HT1080 (cell line): ENCODE data around the gene ZNF492. TPM values are rescaled to one million over a fixed set of nuclear protein-coding genes. Genes with fewer than 3 reads are reported as not detected.
"Not testable (repeated sequence)": the region's sequence is repeated elsewhere in the genome, so short reads cannot be mapped to it uniquely, and the experiment has no call there.

Experiments used
- DNase-seq: peaks from one replicate; pipeline ENCODE4 v3.0.0-alpha.2; 2015; ENCODE audit warnings: low read depth
- small RNA-seq: library from RNA; depleted of rRNA; stranded (forward); fragments of <200 nt; gene quantifications from one replicate; pipeline ENCODE3, GENCODE V24; 2014
- total RNA-seq: library from RNA; depleted of rRNA; stranded (reverse); fragments of >200 nt; shearing (Covaris generic); gene quantifications from 2 replicates; pipeline ENCODE4 v1.2.3, GENCODE V29; 2014; rRNA removed

The ZNF492 gene
- total RNA-seq, 1 experiment from 2014 or later: not detected

DNA sequence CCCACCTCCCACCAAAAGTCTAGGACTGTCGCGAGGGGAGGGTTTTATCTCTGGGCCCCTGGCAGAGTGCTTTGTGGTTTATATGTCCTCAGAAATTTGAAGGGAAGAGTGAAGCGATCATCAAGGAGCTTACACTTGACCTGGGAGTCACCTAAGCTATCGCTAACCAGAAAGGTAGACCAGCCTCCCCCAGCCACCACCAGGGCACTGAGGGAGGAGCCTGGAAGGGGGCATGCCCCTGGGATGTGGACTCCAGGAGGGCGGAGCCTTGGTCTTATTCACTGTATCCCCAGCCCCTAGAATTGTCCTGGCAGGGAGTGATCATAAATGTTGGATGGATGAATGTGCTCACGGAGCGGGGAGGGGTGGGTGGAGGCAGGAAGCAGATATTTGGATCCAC is 16.9 kb upstream of the ZNF492 start:
- DNase-seq: not testable (repeated sequence)

DNA sequence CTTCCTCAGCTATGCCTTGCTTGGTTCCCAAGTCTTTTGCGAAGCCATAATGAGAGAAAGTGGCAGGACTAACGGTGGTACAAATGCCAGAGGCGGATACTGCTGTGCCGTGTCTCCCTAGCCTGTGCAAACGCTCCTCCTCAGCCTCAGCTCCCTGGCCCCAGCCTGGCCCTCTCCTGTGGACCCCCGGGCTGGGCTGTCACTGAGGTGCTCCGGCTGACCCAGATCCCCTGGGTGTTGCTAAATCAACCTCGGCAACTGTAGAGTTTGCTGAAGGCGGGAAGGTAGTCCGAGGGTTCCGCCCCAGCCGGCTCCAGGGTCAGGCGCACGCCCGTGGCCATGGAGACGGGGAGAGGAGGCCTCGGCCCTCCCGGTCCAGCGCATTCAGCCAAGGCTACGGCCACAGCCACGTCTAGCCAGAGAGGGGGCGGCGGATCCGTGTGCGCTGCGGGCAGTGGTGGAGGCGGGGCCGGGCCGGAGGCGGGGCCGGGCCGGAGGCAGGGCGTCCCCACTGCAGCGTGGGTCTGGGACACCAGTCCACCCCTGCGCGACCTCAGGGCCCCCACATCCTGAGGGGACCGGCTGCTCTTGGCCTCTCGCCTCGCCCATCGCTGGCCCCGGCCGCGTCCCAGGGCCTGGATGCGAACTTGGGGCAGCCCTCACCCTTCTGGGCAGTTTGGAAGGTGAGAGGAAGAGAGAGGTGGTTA is 16.4 kb upstream of the ZNF492 start:
- DNase-seq: no peak

DNA sequence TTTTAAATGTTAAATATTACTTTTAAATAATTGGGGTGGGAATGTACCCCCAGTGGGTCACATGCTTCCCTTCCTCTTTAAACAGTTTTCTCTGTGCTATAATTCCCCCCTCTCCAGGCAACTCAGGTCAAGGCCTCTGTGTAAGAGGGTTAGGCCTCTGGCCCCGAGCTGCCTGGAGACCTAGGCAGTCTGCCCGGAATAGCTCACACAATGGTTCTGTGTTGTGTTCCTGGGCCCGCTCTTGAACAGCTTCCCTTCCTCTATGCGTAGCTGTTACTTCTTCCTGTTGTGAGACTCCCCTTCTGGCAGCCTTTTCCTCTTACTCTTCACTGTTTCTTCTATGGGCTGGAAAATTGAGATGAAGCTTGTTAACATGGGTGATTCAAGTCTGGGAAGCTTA is 14.8 kb upstream of the ZNF492 start:
- no peak for DNase-seq

DNA sequence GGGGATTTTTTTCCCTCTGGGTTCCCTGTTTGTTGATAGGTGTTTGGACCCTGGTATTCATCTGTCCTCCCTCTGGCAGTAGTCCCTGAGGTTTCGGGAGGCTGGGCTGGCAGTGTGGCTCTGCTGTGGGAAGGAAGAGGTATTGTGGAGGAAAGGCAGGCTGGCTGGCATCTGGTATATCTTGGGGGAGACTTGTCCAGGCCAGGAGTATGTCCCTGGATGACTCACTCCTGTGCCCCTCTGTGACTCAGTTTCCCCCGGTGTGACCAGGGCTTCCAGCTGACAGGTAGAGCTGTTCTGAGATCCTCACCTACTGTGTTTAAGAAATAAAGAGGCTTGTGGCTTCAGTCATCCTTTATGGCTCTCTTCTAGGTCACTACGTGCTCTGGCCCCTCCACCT is 14.2 kb upstream of the ZNF492 start:
- no peak for DNase-seq

DNA sequence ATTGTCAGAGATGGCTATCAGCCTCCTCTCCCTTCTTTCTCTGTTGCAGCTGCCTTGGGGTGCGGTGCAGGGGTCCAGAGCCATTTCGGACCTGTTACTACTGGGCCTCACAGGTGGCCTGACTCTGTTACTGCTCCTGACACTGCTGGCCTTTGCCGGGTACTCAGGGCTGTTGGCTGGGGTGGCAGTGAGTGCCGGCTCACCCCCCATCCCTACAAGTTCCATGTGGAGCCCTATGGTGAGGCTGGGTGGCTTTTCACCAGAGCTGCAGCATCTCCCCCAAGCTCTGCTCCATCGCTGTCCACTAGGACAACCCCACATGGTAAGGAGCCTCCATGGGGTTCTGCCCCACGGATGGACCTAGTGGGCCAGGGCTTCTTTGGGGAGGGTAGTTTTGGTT is 13.7 kb upstream of the ZNF492 start:
- DNase-seq: no peak

DNA sequence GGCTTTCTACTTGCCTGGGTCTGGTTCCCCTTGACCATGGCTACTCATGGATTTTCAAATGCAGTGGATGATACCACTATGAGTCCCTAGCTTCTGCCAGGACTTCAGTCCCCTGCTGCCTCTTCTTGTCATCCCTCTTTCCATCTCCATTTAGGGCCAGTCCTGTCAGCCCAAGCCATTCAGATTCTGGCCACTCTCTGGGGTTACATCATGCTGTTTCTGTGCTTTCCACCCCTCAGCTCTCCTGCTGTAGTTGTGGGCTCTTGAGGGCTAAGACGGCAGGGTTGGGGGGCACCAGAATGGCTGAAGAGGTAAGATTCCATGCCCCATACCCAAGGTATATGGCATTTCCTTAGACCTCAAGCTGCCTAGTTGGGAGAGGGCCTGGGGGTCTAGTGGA is 13.2 kb upstream of the ZNF492 start:
- DNase-seq: no peak

DNA sequence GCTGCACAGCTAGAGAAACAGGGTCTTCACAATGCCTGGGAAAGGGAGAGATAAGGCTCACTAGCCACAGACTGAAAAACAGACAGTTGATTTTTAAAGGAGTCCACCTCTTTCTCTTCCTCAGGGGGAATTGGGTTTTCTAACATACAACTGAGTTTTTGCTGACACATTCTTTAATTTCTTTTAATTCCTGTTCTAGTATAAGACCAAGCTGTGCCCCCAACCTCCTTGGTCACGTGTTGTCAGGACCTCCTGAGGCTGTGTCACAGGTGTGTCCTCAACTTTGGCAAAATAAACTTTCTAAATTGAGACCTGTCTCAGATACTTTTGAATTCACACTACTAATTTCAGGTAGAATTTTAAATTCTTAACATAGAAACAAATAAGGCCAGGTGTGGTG is 12.1 kb upstream of the ZNF492 start:
- DNase-seq: no peak

DNA sequence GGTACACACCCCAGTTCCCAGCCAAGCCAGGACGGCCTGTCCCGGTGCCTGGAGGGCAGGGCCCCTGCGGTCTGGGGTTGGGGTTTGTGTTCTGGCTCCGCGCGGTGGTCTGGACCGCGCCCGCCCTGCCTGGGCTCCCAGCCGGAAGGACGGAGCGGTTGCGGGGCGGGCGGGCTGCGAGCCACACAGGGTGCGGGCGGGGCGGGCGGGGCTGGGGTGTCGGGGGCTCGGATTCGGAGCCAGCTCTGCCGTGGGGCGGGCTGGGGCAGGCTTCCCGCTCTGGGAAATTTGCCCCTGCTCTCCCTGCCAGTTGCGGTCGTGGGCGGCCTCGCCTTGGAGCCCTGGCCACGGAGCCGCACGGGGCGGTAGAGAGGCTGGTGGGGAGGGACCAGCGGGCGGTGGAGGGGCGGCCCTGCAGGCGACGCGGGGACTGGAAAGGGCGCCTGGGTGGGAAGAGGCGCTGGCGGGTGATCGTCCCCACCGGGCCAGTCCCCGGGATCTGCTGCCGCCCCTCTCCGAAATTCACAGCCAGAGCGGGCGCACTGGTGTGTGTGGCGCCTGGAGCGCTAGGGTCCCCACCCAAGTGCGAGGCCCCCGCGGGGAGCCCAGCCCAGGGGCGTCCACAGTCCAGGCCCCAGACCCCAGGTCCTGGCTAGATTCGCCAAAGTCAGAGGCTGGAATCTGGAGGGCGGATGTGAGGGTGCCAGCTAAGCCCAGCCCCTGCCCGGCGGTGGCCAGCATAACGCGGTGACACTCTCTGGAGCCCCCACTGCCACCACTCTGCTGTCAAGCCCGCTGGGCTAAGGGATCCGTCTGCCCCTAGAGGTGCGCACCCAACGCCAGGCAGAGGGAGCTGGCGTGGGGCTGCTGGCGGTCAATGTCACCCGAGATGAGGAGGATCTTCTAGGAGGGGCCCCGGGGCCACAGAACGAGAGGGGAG is 11.0 kb upstream of the ZNF492 start:
- DNase-seq: no peak

DNA sequence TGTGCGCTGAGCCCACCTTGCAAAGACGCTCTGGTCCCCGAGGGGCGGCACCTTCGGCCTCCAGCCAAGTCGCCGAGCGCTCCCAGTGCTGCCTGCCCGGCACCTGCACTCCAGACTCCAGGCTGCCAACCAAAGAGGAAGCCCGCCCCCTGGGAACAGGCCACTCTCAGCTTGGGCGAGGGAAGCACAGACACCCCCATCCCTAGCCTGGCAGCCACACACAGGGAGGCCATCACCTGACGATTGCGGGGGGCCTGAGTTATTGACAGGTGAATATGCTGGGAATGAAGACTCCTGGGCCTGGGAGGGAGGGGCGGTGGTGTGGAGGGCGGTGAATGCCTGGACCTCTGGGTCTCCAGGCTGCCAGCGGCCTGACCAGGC is 10.3 kb upstream of the ZNF492 start:
- DNase-seq: no peak

DNA sequence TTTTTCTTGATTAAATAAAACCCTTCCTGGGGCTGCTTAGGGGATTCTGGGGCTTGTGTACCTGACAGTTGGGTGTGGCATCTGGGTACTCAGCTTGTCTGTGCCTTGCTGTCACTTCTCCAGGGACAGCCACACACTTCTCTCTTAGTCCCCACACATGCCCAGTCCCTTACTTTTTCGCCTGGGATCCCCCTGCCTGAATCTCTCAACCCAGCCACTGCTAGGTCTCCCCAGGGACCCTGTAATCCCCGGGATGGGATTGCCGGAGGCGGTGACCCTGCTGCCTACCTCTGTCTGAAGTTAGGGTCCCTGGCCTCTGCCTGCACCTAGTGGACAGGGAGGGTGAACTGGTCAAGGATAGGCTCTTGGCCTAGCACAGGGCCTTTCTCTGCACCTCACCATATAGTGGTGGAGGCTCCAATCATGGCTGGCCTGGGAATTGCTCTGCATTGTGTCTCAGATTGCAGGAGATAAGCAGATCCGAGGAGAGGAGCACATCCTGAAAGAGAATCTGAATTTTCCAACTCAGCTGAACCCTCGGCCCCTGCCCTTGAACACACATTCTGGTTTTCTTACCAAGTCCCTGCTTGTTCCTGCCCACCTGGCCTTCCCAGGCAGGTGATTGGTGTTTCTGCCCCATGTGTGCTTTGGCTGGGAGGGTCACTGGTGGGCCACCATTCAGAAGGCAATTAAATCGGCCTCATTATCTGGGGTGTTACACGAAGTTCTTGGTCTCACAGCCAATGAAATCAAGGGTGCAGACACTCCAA is 8.7 kb upstream of the ZNF492 start:
- DNase-seq: no peak

DNA sequence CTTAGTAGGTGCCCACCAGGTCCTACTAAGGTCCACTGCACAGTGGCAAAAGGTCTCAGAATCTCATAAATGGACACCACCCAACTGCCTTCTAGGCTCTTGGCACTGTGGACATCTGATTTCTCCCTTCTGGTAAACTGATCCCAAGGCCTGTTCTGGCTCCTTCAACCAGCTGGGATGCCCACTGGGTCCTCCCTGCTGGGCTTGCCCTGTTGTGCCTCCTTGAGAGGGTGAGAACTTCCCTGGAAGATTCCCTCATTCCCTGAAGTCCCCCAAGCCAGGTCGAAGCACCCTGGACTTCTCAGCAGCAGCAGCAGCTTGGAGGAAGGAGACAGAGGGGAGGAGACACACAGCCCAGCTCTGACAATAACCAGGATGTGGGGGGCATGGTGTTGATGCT is 6.6 kb upstream of the ZNF492 start:
- DNase-seq: no peak

DNA sequence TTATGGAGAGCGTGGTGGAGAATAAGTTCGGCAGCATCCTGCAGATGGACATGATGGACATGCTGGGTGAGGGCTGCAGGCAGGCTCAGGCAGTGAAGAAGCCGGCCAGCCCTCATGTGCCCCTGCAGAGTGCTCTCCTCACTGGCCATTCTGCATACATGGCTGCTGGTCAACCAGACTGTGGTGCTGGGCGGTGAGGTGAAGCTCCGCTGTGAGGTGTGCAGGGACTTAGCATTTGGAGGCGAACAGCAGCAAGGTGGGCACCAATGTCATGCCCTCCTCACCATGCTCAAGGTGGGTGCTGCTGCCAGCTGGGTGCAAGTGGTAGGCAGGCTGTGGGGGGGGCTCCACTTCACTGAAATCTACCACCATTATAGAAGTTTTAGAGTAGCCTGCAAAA is 5.7 kb upstream of the ZNF492 start:
- no peak for DNase-seq

DNA sequence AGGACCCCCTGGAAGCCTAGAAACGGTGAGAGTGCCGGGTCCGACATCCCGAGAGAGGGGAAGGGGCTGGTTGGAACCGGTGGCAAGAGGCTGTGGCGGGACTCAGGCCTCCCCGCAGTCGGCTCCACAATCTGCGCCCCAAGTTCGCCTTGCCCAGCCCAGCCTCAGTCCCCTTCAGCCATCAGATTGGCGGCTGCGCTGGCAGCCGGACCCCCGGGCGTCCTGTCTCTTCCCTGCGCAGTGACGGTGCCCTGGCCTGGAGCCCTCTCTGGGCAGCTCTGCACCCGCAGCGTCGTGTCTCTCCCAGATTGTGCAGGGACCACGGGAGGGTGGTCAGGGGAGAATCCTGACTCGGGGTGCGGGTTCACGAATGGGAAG is 315 bp downstream of the ZNF492 start:
- DNase-seq: no peak

DNA sequence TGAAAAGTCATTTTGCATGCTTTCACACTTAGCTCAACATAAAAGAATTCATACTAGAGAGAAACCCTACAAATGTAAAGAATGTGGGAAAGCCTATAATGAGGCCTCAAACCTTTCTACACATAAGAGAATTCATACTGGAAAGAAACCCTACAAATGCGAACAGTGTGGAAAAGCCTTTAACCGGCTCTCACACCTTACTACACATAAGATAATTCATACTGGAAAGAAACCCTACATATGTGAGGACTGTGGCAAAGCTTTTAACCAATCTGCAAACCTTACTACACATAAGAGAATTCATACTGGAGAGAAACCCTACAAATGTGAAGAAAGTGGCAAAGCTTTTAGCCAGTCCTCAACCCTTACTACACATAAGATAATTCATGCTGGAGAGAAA is 51.4 kb downstream of the ZNF492 start:
- not testable (repeated sequence) for DNase-seq

DNA sequence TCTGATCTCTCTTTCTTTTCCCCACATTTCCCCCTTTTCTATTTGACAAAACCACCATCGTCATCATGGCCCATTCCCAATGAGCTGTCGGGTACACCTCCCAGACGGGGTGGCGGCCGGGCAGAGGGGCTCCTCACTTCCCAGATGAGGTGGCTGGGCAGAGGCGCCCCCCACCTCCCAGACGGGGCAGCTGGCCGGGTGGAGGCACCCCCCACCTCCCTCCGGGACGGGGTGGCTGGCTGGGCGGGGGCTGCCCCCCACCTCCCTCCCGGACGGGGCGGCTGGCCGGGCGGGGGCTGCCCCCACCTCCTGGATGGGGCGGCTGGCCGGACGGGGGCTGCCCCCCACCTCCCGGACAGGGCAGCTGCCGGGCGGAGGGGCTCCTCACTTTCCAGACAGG is 68.5 kb downstream of the ZNF492 start:
- DNase-seq: not testable (repeated sequence)

DNA sequence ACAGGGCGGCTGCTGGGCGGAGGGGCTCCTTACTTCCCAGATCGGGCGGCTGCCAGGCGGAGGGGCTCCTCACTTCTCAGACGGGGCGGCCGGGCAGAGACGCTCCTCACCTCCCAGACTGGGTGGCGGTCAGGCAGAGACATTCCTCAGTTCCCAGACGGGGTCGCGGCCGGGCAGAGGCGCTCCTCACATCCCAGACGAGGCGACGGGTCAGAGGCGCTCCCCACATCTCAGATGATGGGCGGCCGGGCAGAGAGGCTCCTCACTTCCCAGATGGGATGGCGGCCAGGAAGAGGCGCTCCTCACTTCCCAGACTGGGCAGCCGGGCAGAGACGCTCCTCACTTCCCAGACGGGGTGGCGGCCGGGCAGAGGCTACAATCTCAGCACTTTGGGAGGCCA is 69.0 kb downstream of the ZNF492 start:
- not testable (repeated sequence) for DNase-seq

DNA sequence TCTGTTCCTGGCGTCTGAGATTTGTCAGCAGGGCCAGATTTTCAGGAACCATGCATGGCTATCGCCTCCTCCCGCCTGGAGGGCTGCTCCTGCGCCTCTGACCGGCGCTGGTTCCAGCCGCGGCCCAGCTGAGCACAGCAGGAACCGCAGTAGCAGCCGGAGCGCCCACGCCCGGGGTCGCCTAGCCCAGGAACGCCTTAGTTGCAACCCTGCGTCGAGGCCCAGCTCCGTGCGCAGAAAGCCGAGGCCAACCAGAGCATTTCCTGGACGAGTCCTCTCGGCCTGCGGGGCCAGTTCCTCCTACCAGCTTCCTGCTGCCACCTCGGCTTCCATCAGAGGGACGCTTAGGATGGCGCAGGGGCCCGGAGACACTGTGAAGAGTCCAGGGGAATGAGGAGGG is 74.9 kb downstream of the ZNF492 start:
- no peak for DNase-seq

Small RNA genes within 50 kb of the gene (small RNA-seq; reads per million reads assigned to genes)
- gene AC011467.2: not detected

Other genes with a start within 250 kb of the ZNF492 start
- gene ZNF98, start 212.0 kb upstream of the ZNF492 start, total RNA-seq: not detected in 2 replicates
- not detected in 2 replicates for gene ZNF99, start 149.8 kb downstream of the ZNF492 start, total RNA-seq
- gene ZNF723, start 198.0 kb downstream of the ZNF492 start, total RNA-seq: not detected in 2 replicates